Stimulated activated CD8-positive, alpha-beta memory T cell treated with anti-CD3 and anti-CD28 coated beads, Interleukin-7, amount 100 ng/mL, for 4 hours (primary cell): ENCODE measurements around the gene ADGRF1.
"Not testable (repeated sequence)": the region's sequence is repeated elsewhere in the genome, so short reads cannot be mapped to it uniquely, and the experiment has no call there.

Experiments
- DNase-seq, 2 donors: peaks; one replicate each; pipeline ENCODE4 v3.0.0-alpha.2; 2020; ENCODE audit warnings: low read depth in 2 of 2

Gene ADGRF1

DNA sequence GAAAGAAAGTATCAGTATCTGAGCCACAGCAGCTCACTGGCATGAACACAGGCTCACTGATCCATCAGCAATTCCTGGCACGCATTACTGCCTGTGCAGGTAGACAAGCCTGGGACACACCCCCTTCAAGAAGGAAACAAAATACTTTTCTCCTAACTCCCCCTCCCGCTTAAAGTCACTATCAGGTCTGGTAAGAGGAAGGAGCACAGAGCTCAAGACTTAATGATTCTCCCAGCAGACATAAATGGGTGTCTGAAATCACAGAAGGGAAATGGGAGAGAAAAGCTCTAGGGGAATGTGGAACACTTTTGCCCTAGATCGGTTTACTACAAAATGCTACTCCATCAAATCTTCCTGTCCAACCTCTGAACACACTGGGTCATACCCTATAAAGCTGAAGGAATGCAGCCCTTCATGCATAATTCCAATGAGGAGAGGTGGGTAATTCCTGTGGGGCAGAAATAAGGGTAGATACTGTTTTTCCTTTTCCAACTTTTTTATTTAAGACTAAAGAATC is at the start of gene ADGRF1:
Gene ADGRF1 (minus strand): TSS at position 58 of the 517 bp plus-strand sequence. CDS start 13,271 bp downstream, outside the sequence.
- no peak for DNase-seq

DNA sequence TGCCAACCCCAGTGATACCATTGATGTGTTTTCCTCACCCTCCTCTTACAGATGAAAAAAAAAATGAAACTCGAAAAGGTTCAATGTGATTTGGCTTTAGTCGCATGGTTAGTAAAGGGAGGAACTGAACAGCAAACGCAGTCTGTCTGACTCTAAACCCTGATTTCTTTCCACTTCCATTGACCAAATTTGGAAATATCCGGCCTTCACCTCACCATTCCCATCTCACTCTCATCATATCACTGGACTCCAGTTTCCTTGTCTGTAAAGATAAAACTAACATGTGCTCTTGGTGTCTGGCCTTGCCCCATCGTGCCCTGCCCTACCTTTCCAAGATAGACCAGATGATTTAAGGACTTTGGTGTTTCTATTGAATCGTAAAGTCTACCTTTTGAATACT is 48.7 kb upstream of the ADGRF1 start:
- no peak for DNase-seq

DNA sequence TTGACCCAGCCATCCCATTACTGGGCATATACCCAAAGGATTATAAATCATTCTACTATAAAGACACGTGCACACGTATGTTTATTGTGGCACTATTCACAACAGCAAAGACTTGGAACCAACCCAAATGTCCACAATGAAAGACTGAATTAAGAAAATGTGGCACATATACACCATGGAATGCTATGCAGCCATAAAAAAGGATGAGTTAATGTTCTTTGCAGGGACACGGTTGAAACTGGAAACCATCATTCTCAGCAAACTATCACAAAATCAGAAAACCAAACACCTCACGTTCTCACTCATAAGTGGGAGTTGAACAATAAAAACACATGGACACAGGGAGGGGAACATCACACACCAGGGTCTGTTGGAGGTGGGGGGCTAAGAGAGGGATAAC is 47.3 kb upstream of the ADGRF1 start:
- DNase-seq, result not testable (repeated sequence)

DNA sequence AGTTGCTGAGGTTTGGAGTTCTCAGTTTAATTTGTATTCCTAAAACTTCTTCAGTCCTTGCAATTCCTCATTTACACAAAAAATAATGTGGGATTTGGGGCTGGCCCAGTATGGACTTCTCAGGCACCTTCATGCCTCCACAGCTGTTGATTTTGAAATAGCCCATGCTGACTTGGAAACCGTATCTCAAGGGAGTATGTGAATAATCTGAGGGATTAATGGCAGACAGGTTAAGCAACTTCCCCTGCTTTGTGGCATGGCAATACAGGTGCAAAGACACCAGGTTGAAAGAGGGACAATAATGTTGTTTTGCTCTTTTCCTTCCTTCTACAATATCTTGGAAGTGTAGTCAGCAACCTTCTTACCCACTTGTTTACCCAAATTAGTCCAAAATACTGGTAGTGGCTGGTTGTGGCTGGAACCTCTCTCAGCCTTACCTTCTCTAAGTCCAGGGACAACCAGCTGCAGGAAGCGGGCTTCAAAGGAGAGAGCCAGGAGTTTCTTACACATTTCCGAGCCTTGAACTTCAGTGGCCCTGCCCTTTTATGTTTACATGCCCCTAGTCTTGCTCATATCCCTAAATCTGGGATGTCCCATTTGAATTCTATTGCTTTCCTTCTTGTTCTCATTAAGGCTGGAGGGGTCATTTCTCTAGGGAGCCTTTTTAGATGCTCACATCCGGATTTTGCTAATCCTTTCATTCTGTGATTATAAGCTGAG is 44.1 kb upstream of the ADGRF1 start:
- DNase-seq, result no peak

DNA sequence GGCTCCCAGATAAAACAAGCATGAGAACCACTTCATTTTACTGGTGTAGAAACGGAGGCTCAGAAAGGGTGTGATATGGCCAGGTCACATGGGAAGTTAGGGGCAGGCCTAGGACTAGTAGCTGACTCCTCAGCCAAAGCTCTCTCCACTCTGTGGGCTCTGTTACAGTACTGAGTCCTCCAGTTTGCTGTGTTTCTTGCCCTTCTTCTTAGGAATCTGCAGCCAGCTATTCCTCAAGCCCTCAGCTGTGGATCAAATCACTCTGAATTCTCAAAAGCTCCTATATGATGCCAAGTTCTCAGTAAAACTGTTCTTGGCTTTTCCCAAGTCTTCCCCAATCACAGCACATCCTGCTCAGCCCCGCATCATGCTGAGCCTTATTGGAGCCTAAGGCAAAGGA is 42.5 kb upstream of the ADGRF1 start:
- no peak for DNase-seq

DNA sequence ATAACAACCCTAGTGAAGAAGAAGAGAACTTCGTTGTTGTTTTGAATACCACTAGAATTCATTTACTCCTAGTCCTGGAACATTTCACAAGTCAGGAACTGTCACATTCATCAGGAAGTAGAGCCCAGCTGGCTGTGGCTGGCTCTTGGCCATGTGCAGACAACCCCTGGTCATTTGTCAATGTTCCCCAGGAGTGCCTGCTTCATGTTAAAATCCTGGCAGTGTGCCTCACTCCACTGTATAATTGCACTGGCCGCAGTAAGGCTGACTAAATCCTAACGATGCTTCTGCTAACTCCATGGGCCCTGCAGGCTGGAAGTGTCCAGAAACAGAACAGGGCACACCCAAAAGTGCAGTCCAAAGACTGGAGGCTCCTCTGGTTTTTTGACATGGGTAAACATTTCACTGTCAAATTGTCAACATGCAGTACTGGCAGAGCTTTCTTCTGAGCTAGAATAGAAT is 41.5 kb upstream of the ADGRF1 start:
- no peak for DNase-seq

DNA sequence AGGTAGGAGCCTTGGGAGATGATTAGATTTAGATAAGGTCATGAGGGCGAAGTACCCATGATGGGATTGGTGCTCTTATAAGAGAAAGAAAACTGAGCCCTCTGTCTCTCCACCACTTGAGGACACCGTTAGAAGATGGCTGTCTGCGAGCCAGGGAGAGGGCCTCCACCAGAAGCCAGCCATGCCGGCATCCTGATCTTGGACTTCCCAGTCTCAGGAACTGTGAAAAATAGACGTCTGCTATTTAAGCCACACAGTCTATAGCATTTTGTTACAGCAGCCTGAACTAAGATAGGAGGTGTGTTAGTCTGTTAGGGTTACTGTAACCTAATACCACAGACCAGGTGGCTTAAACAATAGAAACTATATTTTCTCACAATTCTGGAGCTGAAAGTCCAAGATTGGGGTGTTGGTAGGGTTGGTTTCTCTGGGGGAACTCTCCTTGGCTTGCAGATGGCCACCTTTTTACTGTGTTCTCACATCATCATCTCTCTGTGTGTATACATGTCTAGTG is 38.0 kb upstream of the ADGRF1 start:
- DNase-seq, result no peak

DNA sequence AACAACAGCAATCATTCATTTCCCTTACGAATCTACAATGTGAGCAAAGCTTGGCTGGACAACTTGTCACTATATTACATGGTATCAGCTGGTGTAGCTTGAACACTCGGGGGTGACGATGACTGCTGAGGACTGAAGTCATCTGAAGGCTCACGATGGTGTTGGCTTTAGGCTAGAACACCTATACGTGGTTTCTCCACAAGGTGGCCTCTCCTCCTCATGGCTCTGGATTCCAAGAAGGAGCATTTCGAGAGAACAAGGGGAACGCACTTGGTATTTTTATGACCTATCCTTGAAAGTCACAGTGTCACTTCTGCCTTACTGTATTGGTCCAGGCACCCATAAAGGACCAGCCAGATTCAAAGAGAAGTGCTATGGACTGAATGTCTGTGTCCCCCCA is 37.5 kb upstream of the ADGRF1 start:
- no peak for DNase-seq

DNA sequence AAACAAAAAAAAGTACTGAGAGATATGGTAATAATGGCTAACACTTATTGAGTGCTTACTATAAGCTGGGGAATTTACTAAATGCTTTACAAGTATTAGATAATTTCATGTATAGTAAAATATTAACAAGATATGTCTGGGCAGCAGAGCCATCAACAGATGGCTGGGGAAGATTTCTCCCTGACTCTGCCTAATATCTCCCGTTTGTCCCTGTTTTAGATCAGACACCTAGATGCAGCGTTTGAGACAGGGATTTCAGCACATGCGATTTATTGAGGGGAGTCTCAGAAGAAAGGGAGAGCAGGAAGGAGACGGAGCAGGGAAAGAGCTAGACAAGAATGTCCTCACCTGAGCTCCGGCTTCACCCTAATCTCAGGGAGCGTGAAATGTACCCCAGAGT is 36.9 kb upstream of the ADGRF1 start:
- no peak for DNase-seq

DNA sequence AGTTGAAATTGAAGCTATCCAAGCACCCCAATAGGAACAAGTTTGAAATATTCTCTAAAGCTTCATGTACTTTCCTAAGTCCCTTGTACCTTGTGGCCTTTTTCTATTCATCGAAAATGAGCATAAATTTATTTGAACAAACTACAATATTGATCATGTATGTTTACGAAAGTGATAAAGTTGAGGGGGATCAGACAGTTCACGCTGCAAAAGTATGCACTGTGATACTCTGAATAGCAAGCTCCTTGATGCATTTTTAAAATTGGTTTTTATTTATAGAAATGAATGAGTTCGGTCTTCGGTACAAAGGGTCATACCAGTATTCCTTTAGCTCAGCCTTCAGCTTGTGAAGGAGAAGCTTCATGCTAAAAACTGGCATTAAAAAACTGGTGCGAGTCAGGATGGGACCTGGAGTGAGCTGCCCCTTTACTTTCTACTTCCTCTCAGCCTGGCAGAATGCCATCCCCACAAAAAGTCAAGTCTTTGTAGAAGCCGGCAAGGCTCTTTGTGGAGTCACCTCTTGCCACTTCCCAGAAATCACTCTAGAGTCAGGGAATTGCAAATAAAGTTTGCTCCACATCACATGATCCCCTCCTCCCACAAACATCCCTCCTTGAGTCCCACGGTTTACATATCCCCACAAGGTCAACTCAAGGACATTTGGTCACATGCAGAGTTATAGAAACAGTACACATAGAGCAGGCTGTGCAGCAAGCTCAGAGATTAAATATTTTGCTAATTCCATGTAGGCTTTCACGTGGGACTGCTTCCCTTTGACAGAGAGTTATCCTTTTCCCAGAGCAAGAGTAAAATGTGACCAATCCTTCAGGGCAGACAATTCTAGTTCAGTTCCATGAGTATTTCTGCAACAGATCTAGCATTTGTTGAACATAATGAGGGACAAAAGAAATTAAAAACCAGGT is 34.6 kb upstream of the ADGRF1 start:
- DNase-seq, result no peak

DNA sequence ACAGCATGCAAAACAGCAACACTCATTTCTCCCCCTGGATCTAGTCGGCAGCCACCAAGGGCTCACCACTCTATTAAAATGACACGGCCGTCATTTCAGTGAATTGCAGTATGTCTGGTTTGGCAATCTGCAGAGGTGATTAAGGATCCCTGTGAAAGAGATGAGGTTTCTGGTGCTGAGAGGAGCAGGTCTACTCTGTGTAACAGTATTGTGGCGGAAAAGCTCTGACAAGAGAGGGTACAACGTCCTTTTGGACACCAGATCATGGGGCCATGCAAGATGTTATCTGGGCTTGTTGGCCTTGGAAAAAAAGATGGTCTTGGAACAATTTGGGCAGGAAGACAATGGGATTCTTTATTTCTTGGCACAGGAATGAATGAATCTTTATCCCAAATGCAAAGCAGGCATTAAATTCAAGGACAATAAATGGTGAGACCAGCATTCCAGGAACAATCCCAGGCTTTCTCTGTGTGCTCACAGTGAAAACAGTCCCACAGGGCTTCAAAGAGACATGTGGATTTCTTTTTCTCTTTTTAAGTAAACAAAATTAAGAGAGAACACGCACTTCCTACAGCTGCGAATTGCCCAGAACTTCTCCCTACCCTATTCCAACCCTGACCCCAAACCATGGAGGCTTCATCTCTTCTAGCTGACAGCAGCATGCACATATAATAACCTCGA is 33.7 kb upstream of the ADGRF1 start:
- no peak for DNase-seq

DNA sequence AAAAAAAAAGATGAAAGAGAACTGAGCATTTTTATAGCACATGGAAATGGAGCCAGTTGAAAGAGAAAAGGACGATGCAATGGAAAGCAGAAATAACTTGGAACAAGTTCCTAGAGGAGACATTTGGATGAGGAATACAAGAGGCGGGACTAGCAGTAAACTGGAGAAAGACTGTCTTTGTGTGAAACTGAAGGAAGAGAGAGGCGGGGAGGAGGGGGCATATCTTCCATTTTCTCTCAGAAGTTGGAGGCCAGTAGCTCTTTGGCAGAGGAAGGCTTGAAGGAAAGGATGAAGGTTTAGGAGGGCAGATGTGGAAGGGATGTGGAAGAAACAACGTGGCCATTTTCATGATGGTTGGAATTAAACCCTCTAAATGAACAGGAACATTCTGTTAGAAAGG is 33.0 kb upstream of the ADGRF1 start:
- no peak for DNase-seq

DNA sequence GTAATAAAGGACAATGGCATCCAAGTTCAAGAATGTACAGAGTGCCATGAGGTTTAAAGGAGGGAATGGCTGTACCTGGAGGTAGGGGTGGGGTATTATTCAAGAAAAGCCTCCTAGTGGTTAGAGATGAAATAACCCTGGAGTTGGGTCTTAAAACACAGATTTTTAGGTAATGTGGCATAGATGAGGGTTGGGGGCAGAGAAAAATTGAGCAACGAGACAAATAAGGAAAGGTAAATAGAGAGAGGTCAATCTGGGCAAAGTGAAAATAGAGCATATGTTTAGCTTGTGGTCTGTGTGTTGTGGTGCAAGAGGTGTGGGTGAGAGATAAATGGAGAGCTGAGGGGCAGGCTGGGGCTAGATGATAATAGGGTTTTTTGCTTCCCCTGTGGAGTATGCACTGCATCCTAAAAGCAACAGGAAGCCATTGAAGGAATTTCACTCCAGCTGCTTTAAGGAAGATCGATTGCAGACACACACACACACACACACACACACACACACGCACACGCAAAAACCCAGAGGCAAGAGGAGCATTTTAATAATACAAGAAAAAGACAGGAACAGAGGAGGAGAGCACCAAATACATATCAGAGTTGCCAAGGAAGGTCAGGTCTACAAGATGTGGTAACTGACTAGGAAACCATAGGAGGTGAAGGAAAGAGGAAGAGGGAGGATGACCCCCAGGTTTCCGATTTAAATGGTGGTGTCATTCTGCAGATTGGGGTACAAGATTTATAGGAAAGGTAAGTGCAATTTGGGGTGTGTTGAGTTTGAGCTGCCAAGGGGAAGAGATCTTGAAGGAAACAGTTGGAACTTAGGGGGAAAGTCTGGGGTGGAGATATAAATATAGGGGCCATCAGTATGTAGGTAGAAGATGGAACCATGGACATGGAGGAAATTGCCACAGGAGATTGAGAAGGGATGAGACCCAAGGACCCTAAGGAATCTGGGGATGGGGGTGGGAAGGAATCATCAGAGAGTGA is 31.3 kb upstream of the ADGRF1 start:
- DNase-seq, result no peak

DNA sequence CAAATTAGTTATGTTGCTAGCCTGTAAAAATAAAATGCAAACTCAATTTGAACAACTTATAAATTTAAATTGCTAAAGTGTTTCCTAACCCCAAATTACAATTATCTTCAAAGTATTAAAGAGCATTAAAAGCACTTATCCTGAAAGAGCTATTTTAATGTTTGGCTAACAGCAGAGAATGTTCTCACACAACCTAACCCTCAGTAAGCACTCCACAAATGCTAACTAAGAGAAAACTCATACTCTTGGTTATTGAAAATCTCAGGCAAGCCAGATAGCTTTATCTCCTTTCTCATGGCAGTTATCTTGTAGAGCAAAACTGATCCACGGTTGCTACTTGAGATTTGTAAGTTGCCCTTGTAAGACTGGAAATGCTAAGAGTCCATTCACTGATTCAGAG is 30.5 kb upstream of the ADGRF1 start:
- no peak for DNase-seq

DNA sequence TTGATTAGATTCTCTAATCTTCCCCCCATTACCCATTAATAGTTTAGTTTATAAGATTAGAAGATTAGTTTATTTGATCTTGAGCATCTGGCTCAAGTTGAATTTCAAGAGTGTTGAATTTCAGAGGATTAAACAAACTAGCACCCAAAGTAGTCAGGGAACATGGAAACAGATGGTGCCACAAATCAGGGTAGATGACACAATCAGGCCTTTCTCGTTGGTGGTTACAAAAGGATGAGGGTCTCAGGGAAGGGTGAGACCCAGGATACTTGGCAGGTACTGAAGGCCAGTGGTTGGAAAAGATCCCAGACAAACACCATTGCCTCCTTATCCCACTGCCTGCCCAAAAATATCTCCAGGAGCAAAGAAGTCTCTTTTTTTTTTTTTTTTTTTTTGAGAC is 29.5 kb upstream of the ADGRF1 start:
- no peak for DNase-seq

DNA sequence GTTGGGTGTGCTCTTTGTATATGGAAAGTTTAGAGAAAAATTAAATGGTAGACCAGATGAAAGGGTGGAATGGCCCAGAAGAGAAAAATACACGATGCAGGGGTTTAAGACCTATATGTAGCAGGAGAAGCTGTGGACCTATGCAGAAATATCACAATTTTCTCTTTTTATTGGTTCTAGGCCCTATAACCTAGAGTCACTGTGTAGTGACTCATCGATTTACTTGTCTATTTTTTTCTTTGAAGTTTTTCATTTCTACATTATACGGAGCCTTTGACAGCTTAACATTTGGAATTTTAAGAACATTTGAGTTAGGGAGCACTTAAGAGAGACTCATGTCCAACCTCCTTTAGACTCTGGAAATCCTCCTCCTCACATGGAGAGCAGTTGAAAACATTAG is 28.3 kb upstream of the ADGRF1 start:
- DNase-seq, result no peak

DNA sequence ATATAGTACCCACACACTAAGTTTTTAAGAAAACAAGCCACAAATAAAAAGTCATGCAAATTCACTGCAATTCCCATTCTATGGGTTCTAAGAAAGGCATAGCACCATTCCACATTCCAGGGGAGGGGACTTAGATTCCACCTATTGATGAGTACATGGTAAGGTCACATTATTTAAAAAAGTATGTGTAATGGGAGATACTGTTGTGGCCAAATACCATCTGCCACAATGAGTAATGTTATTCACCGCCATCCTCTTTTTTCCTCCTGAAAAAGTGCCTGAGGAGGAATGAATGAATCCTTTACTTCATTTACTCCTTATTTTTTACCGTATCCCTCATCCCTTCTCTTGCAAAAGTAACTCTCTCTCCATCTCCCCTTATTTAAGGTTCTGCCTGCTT is 27.0 kb upstream of the ADGRF1 start:
- no peak for DNase-seq

DNA sequence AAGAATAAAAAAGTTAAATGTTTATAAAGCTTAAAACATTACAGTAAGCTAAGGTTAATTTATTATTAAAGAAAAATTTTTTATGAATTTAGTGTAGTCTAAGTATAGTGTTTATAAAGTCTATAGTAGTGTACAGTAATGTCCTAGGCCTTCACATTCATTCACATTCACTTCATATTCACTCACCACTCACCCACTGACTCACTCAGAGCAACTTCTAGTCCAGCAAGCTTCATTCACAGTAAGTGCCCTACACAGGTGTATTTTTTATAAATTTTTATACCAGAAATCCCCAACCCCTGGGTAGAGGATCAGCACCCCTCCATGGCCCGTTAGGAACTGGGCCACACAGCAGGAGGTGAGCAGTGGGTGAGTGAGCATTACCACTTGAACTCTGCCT is 24.3 kb upstream of the ADGRF1 start:
- no peak for DNase-seq

DNA sequence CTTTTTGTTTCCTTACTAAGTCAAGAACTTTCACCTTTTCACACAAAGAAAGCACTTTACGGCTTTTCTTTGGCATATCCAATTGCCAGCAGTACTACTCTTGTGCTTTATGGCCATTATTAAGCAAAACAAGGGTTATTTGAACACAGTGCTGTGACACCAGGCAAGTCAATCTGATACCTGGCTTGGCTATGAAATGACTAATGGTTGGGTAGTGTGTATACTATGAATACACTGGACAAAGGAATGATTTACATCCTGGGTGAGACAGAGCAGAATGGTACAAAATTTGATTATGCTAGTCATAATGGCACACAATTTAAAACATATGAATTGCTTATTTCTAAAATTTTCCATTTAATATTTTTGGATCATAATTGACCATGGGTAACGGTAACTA is 22.1 kb upstream of the ADGRF1 start:
- no peak for DNase-seq

DNA sequence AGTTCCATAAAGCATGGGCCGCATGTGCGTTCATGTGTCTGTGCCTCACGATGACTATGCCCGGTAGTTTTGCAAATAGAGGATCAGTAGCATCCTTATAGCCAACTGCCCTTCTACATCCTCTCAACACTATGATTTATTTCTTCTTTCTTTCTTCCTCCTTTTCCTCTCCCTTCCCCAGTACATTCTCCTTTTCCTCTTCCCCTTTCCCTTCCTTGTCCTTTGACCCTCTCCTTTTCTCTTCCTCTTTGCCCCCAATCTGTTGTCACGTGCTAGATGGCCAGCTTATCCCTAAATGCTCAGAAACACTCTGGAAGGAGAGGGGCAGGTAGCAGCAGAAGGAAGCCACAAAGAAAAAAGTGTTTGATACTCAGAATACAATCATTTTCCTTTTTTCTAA is 20.2 kb upstream of the ADGRF1 start:
- no peak for DNase-seq
